Fibroblast of skin of right quadriceps (primary cell): ENCODE data around the gene ZNF385C.
"Not testable (repeated sequence)": the region's sequence is repeated elsewhere in the genome, so short reads cannot be mapped to it uniquely, and the experiment has no call there.

Experiments
- DNase-seq: peaks from one replicate; pipeline ENCODE4 v3.0.0-alpha.2; 2013

Gene ZNF385C

GRCh38 chr17:42016941-42017865, 81.1 kb downstream of the ZNF385C start, which contains the start of gene DNAJC7:
Gene DNAJC7 (minus strand): TSS chr17:42017439. CDS start chr17:42017416, 23 bp downstream.
- DNase-seq, result peak; percentile 91

- DNase-seq, result no peak
Observed at GRCh38 chr17:42016411-42016831, 81.9 kb downstream of the ZNF385C start.

- DNase-seq, result not testable (repeated sequence)
Observed at GRCh38 chr17:42013740-42014139, 84.5 kb downstream of the ZNF385C start.

GRCh38 chr17:42012363-42012762, 85.9 kb downstream of the ZNF385C start:
- not testable (repeated sequence) for DNase-seq

- DNase-seq, result no peak
Observed at GRCh38 chr17:42010898-42011516, 87.3 kb downstream of the ZNF385C start.

- peak; percentile 51 for DNase-seq
Observed at GRCh38 chr17:42010266-42010680, 88.0 kb downstream of the ZNF385C start.

- DNase-seq, result no peak
Observed at GRCh38 chr17:42009170-42009569, 89.1 kb downstream of the ZNF385C start.

GRCh38 chr17:42005166-42005565, 93.1 kb downstream of the ZNF385C start:
- peak; percentile 64 for DNase-seq

GRCh38 chr17:42002792-42003301, 95.4 kb downstream of the ZNF385C start:
- no peak for DNase-seq

- DNase-seq, result no peak
Observed at GRCh38 chr17:42002175-42002791, 96.0 kb downstream of the ZNF385C start.

GRCh38 chr17:42001729-42002128, 96.5 kb downstream of the ZNF385C start:
- DNase-seq, result no peak

- DNase-seq, result no peak
Observed at GRCh38 chr17:42000413-42001133, 97.7 kb downstream of the ZNF385C start.

- no peak for DNase-seq
Observed at GRCh38 chr17:41998497-41998896, 99.8 kb downstream of the ZNF385C start.

GRCh38 chr17:41996855-41997164, 101.5 kb downstream of the ZNF385C start:
- no peak for DNase-seq

- DNase-seq, result no peak
Observed at GRCh38 chr17:41992576-41992975, 105.7 kb downstream of the ZNF385C start.

GRCh38 chr17:41989702-41990419, 108.4 kb downstream of the ZNF385C start:
- no peak for DNase-seq

- no peak for DNase-seq
Observed at GRCh38 chr17:41988418-41988817, 109.9 kb downstream of the ZNF385C start.

- DNase-seq, result no peak
Observed at GRCh38 chr17:41987642-41988041, 110.6 kb downstream of the ZNF385C start.

- DNase-seq, result no peak
Observed at GRCh38 chr17:41986634-41987033, 111.6 kb downstream of the ZNF385C start.

GRCh38 chr17:41985919-41986318, 112.4 kb downstream of the ZNF385C start:
- no peak for DNase-seq

GRCh38 chr17:41984454-41984853, 113.8 kb downstream of the ZNF385C start:
- no peak for DNase-seq
